Smooth muscle cell (in vitro differentiated cells): Measurements from ENCODE around the gene CCL24. TPM values are rescaled to one million over a fixed set of nuclear protein-coding genes. Genes with fewer than 3 reads are reported as not detected.

Experiments
- DNase-seq: peaks from one replicate; lab custom pipeline; 2025; ENCODE audit not compliant: unreplicated experiment; lab: John Stamatoyannopoulos, UW
- H2AFZ ChIP-seq: fragments of 200-600 bp; sonication (generic); 2 replicates; pipeline ENCODE4 v1.6.0; 2016; ENCODE audit warnings: antibody characterized with exemption, low read depth, mild to moderate bottlenecking
- H3F3A ChIP-seq: fragments of 200-600 bp; sonication (generic); 2 replicates; pipeline ENCODE4 v1.6.0; 2017; ENCODE audit warnings: antibody characterized with exemption, low read depth
- H3K27ac ChIP-seq: fragments of 200-600 bp; sonication (generic); 2 replicates; pipeline ENCODE4 v1.5.1; 2016; ENCODE audit warnings: low read depth, mild to moderate bottlenecking
- H3K27me3 ChIP-seq: fragments of 200-600 bp; sonication (generic); 2 replicates; pipeline ENCODE4 v1.6.1; 2016; ENCODE audit warnings: low read depth, mild to moderate bottlenecking
- H3K36me3 ChIP-seq: fragments of 200-600 bp; sonication (generic); 2 replicates; pipeline ENCODE4 v1.5.1; 2016; ENCODE audit warnings: low read depth
- H3K4me1 ChIP-seq: fragments of 200-600 bp; sonication (generic); 2 replicates; pipeline ENCODE4 v1.5.1; 2016; ENCODE audit warnings: low read depth
- H3K4me2 ChIP-seq: fragments of 200-600 bp; sonication (generic); 2 replicates; pipeline ENCODE4 v1.6.0; 2016; ENCODE audit warnings: mild to moderate bottlenecking
- H3K4me3 ChIP-seq: fragments of 200-600 bp; sonication (generic); 2 replicates; pipeline ENCODE4 v1.5.1; 2016; ENCODE audit warnings: mild to moderate bottlenecking
- H3K79me2 ChIP-seq: fragments of 200-600 bp; sonication (generic); 2 replicates; pipeline ENCODE4 v1.6.0; 2016; ENCODE audit warnings: low read depth, mild to moderate bottlenecking
- H3K9ac ChIP-seq: fragments of 200-600 bp; sonication (generic); 2 replicates; pipeline ENCODE4 v1.6.0; 2016; ENCODE audit warnings: low read depth
- H3K9me3 ChIP-seq: fragments of 200-600 bp; sonication (generic); replicated peaks from 2 replicates; pipeline ENCODE4 v1.5.1; 2016; ENCODE audit warnings: low read depth
- H4K20me1 ChIP-seq: fragments of 200-600 bp; sonication (generic); 2 replicates; pipeline ENCODE4 v1.6.0; 2016; ENCODE audit warnings: low read depth
- CTCF ChIP-seq: fragments of 200-600 bp; sonication (generic); IDR thresholded peaks from 2 replicates; pipeline ENCODE4 v1.5.1; 2017; ENCODE audit warnings: borderline replicate concordance, mild to moderate bottlenecking, antibody characterized with exemption; ENCODE audit not compliant: insufficient read depth, poor library complexity, severe bottlenecking
- WGBS: methylation state at CpG from one replicate; pipeline ENCODE4 v1.1.7; 2016; ENCODE audit warnings: low lambda C conversion rate; 5-methylcytosine and 5-hydroxymethylcytosine counted together
- polyA plus RNA-seq: library from polyadenylated mRNA; unstranded; fragments of >200 nt; fragmentation: Nextera tagmentation; extraction: Ambion mirVana; gene quantifications from 2 replicates; pipeline ENCODE4 v1.2.1, GENCODE V29; 2016
- total RNA-seq: library from RNA; depleted of rRNA; stranded (reverse); fragments of >200 nt; gene quantifications from 2 replicates; pipeline ENCODE4 v1.2.3, GENCODE V29; 2014

Gene CCL24
- total and polyA plus RNA-seq, 2 experiments from 2014 or later: not detected

DNA sequence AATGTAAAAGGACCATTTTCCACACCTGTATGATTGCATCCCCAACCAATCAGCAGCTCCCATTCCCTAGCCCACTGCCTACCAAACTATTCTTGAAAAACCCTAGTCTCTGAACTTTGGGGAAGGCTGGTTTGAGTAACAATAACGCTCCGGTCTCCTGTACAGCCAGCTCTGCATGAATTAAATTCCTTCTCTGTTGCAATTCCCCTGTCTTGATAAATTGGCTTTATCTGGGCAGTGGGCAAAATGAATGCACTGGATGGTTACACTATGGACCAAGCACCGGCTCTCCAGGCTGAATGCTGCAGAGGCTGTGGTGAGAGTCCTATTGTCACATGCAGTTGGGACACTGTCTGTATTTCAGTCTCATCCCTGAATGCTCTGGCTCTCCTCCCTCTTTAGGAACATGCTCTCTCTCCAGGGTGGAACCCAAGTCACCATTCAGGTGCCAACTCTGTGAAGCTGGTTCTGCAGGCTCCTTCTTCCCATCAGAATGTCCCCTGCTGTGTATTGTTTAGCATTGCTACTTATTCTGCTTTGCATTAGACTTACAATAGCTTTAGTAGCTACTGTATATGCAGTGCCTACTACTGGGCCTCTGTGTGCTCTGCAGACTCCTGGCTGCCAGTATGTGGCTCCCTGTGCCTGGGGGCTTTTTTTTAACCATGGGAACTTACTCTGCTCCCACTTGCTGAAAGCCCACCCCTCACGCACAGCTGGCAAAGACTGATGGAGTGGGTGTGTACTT, 6.9 kb downstream of the CCL24 start:
- no peaks in the 10 kb centered on the region for H3F3A ChIP-seq
- H3K4me3 ChIP-seq: no peak overlapping the region
- no peak overlapping the region for H3K9ac ChIP-seq
- H3K27me3 ChIP-seq: no peaks in the 10 kb centered on the region
- H3K4me1 ChIP-seq: no peaks in the 10 kb centered on the region
- no peaks in the 10 kb centered on the region for H3K9me3 ChIP-seq
- H2AFZ ChIP-seq: no peak overlapping the region
- H3K4me2 ChIP-seq: no peak overlapping the region
- 96% methylated on average over 4 of the region's 4 CpGs for WGBS
- H3K27ac ChIP-seq: no peak overlapping the region
- H4K20me1 ChIP-seq: no peaks in the 10 kb centered on the region
- H3K36me3 ChIP-seq: no peaks in the 10 kb centered on the region
- TF ChIP-seq CTCF: no peak
- DNase-seq: no peak
- no peaks in the 10 kb centered on the region for H3K79me2 ChIP-seq

GRCh38 chr7:75804705-75805104, 8.9 kb downstream of the CCL24 start:
- no peaks in the 10 kb centered on the region for H3K4me1 ChIP-seq
- no peaks in the 10 kb centered on the region for H3K79me2 ChIP-seq
- no peak overlapping the region for H3K4me2 ChIP-seq
- DNase-seq: no peak
- no peaks in the 10 kb centered on the region for H3K36me3 ChIP-seq
- H4K20me1 ChIP-seq: no peaks in the 10 kb centered on the region
- no peak for TF ChIP-seq CTCF
- no peaks in the 10 kb centered on the region for H3K27me3 ChIP-seq
- no peaks in the 10 kb centered on the region for H3K9me3 ChIP-seq
- no peak overlapping the region for H2AFZ ChIP-seq
- H3K27ac ChIP-seq: no peak overlapping the region
- no peaks in the 10 kb centered on the region for H3F3A ChIP-seq
- 72% methylated on average over 5 of the region's 5 CpGs for WGBS
- no peak overlapping the region for H3K9ac ChIP-seq
- no peak overlapping the region for H3K4me3 ChIP-seq

- no peak overlapping the region for H2AFZ ChIP-seq
- H3K4me1 ChIP-seq: no peaks in the 10 kb centered on the region
- H3K27ac ChIP-seq: no peak overlapping the region
- no peak overlapping the region for H3K4me3 ChIP-seq
- WGBS: 90% methylated on average over 2 of the region's 2 CpGs
- no peaks in the 10 kb centered on the region for H3F3A ChIP-seq
- H3K9ac ChIP-seq: no peak overlapping the region
- H3K9me3 ChIP-seq: no peaks in the 10 kb centered on the region
- no peak overlapping the region for H3K4me2 ChIP-seq
- H4K20me1 ChIP-seq: no peaks in the 10 kb centered on the region
- H3K27me3 ChIP-seq: no peaks in the 10 kb centered on the region
- no peak for DNase-seq
- TF ChIP-seq CTCF: no peak
- no peaks in the 10 kb centered on the region for H3K36me3 ChIP-seq
- no peaks in the 10 kb centered on the region for H3K79me2 ChIP-seq
These were observed 9.6 kb downstream of the CCL24 start for GRCh38 chr7:75804004-75804403.

DNA sequence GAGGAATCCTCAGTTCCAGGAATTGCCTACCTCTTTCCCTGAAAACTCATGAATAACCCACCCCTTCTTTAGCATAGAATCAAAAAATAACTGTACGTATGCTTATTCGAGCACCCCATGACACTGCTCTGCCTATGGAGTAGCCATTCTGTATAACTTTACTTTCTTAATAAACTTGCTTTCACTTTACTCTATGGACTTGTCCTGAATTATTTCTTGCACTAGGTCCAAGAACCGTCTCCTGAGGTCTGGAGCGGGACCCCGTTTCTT, 11.1 kb downstream of the CCL24 start:
- no peaks in the 10 kb centered on the region for H3K27me3 ChIP-seq
- no peaks in the 10 kb centered on the region for H3K9me3 ChIP-seq
- no peaks in the 10 kb centered on the region for H3K79me2 ChIP-seq
- no peaks in the 10 kb centered on the region for H4K20me1 ChIP-seq
- TF ChIP-seq CTCF: no peak
- 99% methylated on average over 5 of the region's 5 CpGs for WGBS
- no peak overlapping the region for H3K27ac ChIP-seq
- H3K4me1 ChIP-seq: no peaks in the 10 kb centered on the region
- no peak for DNase-seq
- H2AFZ ChIP-seq: no peak overlapping the region
- H3K4me3 ChIP-seq: no peak overlapping the region
- no peaks in the 10 kb centered on the region for H3K36me3 ChIP-seq
- H3K4me2 ChIP-seq: no peak overlapping the region
- H3K9ac ChIP-seq: no peak overlapping the region
- no peaks in the 10 kb centered on the region for H3F3A ChIP-seq
